ENCODE data around the gene AMBRA1. TPM values are rescaled to one million over a fixed set of nuclear protein-coding genes. Genes with fewer than 3 reads are reported as not detected.

Gene AMBRA1
- total RNA-seq, 3 donors from 2014 or later: 32.5 to 38.9 (median 34.1) TPM

DNA sequence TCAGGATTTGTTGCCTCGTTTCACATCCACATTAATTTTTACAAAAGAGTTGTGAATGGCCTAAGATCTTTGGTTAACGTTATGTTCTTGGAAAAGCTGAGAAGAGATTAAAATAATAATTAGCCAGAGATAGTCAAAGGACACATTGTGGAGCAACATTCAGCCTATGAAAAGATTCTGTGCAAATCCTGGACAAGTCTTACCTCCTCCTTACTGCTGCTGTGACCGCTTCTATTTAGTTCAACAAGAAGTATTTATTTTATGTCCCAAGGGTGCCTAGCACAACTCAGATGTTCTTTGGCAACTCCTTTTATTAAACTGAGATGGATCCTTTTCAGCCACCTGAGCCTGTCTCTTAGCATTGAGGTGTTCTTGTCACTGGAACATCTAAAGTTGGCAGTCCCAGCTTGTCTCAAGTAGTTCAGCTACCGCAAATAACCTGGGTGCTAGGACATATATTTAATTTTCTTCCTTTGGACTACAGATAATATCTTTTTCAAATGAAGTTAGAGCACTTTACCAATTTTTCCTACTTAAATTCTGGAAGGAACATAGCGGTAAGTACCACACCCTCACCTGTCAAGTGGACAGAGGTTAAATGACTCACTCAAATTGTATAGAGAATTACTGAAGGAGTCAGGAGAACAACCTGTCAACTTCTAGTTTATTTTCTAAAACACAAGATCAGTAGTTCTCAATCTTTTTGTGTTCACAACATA lies 121.7 kb downstream of the AMBRA1 start:
- intact Hi-C loops (cut with DNase I; ENCODE audit: low total_unique reads): no loop called here
- no peaks in the 10 kb centered on the region for H3K4me1 ChIP-seq
- no peak overlapping the region for H3K27ac ChIP-seq
- no peak for TF ChIP-seq POLR2AphosphoS5 (IDR thresholded peaks at IDR 0.05)
- no peaks in the 10 kb centered on the region for H3K27me3 ChIP-seq
- H3K9me3 ChIP-seq: no peaks in the 10 kb centered on the region
- DNase-seq (ENCODE audit: low spot score in 2 of 2): no peak
- H3K4me3 ChIP-seq: no peak overlapping the region
- no peaks in the 10 kb centered on the region for H3K36me3 ChIP-seq

DNA sequence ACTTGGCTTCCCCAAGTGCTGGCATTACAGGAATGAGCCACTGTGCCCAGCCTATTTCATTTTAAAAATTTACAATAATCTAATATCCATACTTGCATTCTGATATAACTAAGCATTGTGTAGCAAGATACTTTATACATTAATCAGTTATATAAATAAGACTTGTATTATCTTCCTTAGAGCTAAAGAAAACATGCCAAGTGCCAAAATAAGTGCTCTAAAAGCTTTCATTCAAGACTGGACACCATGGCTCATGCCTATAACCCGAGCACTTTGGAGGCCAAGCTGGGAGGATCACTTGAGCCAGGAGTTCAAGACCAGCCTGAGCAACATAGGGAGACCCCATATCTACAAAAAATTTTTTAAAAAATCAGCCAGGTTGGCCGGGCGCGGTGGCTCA lies 123.9 kb downstream of the AMBRA1 start:
- no peaks in the 10 kb centered on the region for H3K36me3 ChIP-seq
- TF ChIP-seq POLR2AphosphoS5 (IDR thresholded peaks at IDR 0.05) (no peak), POLR2A (IDR thresholded peaks at IDR 0.05) (no peak)
- TF ChIP-seq, protein P1, sequence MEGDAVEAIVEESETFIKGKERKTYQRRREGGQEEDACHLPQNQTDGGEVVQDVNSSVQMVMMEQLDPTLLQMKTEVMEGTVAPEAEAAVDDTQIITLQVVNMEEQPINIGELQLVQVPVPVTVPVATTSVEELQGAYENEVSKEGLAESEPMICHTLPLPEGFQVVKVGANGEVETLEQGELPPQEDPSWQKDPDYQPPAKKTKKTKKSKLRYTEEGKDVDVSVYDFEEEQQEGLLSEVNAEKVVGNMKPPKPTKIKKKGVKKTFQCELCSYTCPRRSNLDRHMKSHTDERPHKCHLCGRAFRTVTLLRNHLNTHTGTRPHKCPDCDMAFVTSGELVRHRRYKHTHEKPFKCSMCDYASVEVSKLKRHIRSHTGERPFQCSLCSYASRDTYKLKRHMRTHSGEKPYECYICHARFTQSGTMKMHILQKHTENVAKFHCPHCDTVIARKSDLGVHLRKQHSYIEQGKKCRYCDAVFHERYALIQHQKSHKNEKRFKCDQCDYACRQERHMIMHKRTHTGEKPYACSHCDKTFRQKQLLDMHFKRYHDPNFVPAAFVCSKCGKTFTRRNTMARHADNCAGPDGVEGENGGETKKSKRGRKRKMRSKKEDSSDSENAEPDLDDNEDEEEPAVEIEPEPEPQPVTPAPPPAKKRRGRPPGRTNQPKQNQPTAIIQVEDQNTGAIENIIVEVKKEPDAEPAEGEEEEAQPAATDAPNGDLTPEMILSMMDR (IDR thresholded peaks at IDR 0.05): no peak
- no peaks in the 10 kb centered on the region for H3K27me3 ChIP-seq
- no peak overlapping the region for H3K27ac ChIP-seq
- H3K4me3 ChIP-seq: no peak overlapping the region
- H3K9me3 ChIP-seq: no peaks in the 10 kb centered on the region
- no peak for DNase-seq (ENCODE audit: low spot score in 2 of 2)
- intact Hi-C loops (cut with DNase I; ENCODE audit: low total_unique reads): no loop called here
- no peaks in the 10 kb centered on the region for H3K4me1 ChIP-seq

DNA sequence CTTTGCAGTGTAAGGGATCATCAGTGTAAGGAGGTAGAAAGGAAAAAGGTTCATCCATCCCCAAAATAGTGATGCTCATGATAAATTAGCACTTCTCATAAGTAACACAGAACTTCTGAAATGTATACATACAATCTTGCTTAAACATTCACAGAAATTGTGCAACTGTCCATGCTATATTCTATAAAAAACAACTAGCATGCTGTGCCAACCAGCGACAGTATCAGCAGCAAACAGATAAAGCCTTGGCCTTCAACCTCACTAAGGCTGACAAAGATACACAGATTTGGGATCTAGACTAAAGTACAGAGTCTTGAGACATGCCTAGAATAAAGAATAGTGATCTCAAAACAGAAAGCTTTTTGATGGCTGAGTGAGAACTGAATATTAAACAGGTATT lies 128.1 kb downstream of the AMBRA1 start:
- intact Hi-C loops (cut with DNase I; ENCODE audit: low total_unique reads): no loop called here
- no peak for DNase-seq (ENCODE audit: low spot score in 2 of 2)
- TF ChIP-seq, protein P1 (IDR thresholded peaks at IDR 0.05): no peak
- TF ChIP-seq POLR2AphosphoS5 (IDR thresholded peaks at IDR 0.05) (no peak), POLR2A (IDR thresholded peaks at IDR 0.05) (no peak)
- no peak overlapping the region for H3K27ac ChIP-seq
- H3K4me1 ChIP-seq: no peaks in the 10 kb centered on the region
- H3K9me3 ChIP-seq: no peaks in the 10 kb centered on the region
- no peak overlapping the region for H3K4me3 ChIP-seq
- H3K27me3 ChIP-seq: no peaks in the 10 kb centered on the region
- H3K36me3 ChIP-seq: no peaks in the 10 kb centered on the region

- intact Hi-C loops (cut with DNase I; ENCODE audit: low total_unique reads): no loop called here
- TF ChIP-seq POLR2AphosphoS5 (IDR thresholded peaks at IDR 0.05) (no peak), POLR2A (IDR thresholded peaks at IDR 0.05) (no peak)
- TF ChIP-seq, protein P1 (IDR thresholded peaks at IDR 0.05): no peak
- no peak for DNase-seq (ENCODE audit: low spot score in 2 of 2)
- H3K27ac ChIP-seq: no peak overlapping the region
- no peaks in the 10 kb centered on the region for H3K36me3 ChIP-seq
- H3K27me3 ChIP-seq: no peaks in the 10 kb centered on the region
- no peaks in the 10 kb centered on the region for H3K4me1 ChIP-seq
- H3K9me3 ChIP-seq: no peaks in the 10 kb centered on the region
- H3K4me3 ChIP-seq: no peak overlapping the region
Observed at GRCh38 chr11:46463701-46464421, 130.0 kb downstream of the AMBRA1 start.

- intact Hi-C loops (cut with DNase I; ENCODE audit: low total_unique reads): no loop called here
- Histone ChIP-seq H3K27ac (no peak overlapping the region), H3K4me1 (no peaks in the 10 kb centered on the region), H3K36me3 (no peaks in the 10 kb centered on the region), H3K27me3 (no peaks in the 10 kb centered on the region), H3K4me3 (no peak overlapping the region), H3K9me3 (no peaks in the 10 kb centered on the region)
- DNase-seq (ENCODE audit: low spot score in 2 of 2): no peak
- TF ChIP-seq, protein P1 (IDR thresholded peaks at IDR 0.05): no peak
- no peak for TF ChIP-seq POLR2AphosphoS5 (IDR thresholded peaks at IDR 0.05)
- TF ChIP-seq POLR2A (IDR thresholded peaks at IDR 0.05): no peak
Observed at GRCh38 chr11:46461461-46461927, 132.3 kb downstream of the AMBRA1 start.

Measured in breast epithelium (tissue), 4 donors.